Smooth muscle cell (in vitro differentiated cells): ENCODE measurements around the gene PDLIM3. TPM values are rescaled to one million over a fixed set of nuclear protein-coding genes. Genes with fewer than 3 reads are reported as not detected.

Experiments used
- DNase-seq: peaks from one replicate; lab custom pipeline; 2025; ENCODE audit not compliant: unreplicated experiment; lab: John Stamatoyannopoulos, UW
- H2AFZ ChIP-seq: fragments of 200-600 bp; sonication (generic); 2 replicates; pipeline ENCODE4 v1.6.0; 2016; ENCODE audit warnings: antibody characterized with exemption, low read depth, mild to moderate bottlenecking
- H3F3A ChIP-seq: fragments of 200-600 bp; sonication (generic); 2 replicates; pipeline ENCODE4 v1.6.0; 2017; ENCODE audit warnings: antibody characterized with exemption, low read depth
- H3K27ac ChIP-seq: fragments of 200-600 bp; sonication (generic); 2 replicates; pipeline ENCODE4 v1.5.1; 2016; ENCODE audit warnings: low read depth, mild to moderate bottlenecking
- H3K27me3 ChIP-seq: fragments of 200-600 bp; sonication (generic); 2 replicates; pipeline ENCODE4 v1.6.1; 2016; ENCODE audit warnings: low read depth, mild to moderate bottlenecking
- H3K36me3 ChIP-seq: fragments of 200-600 bp; sonication (generic); 2 replicates; pipeline ENCODE4 v1.5.1; 2016; ENCODE audit warnings: low read depth
- H3K4me1 ChIP-seq: fragments of 200-600 bp; sonication (generic); 2 replicates; pipeline ENCODE4 v1.5.1; 2016; ENCODE audit warnings: low read depth
- H3K4me2 ChIP-seq: fragments of 200-600 bp; sonication (generic); 2 replicates; pipeline ENCODE4 v1.6.0; 2016; ENCODE audit warnings: mild to moderate bottlenecking
- H3K4me3 ChIP-seq: fragments of 200-600 bp; sonication (generic); 2 replicates; pipeline ENCODE4 v1.5.1; 2016; ENCODE audit warnings: mild to moderate bottlenecking
- H3K79me2 ChIP-seq: fragments of 200-600 bp; sonication (generic); 2 replicates; pipeline ENCODE4 v1.6.0; 2016; ENCODE audit warnings: low read depth, mild to moderate bottlenecking
- H3K9ac ChIP-seq: fragments of 200-600 bp; sonication (generic); 2 replicates; pipeline ENCODE4 v1.6.0; 2016; ENCODE audit warnings: low read depth
- H3K9me3 ChIP-seq: fragments of 200-600 bp; sonication (generic); replicated peaks from 2 replicates; pipeline ENCODE4 v1.5.1; 2016; ENCODE audit warnings: low read depth
- H4K20me1 ChIP-seq: fragments of 200-600 bp; sonication (generic); 2 replicates; pipeline ENCODE4 v1.6.0; 2016; ENCODE audit warnings: low read depth
- WGBS: methylation state at CpG from one replicate; pipeline ENCODE4 v1.1.7; 2016; ENCODE audit warnings: low lambda C conversion rate; 5-methylcytosine and 5-hydroxymethylcytosine counted together
- polyA plus RNA-seq: library from polyadenylated mRNA; unstranded; fragments of >200 nt; fragmentation: Nextera tagmentation; extraction: Ambion mirVana; gene quantifications from 2 replicates; pipeline ENCODE4 v1.2.1, GENCODE V29; 2016
- total RNA-seq: library from RNA; depleted of rRNA; stranded (reverse); fragments of >200 nt; gene quantifications from 2 replicates; pipeline ENCODE4 v1.2.3, GENCODE V29; 2014
- TF ChIP-seq, protein P1 (sequence below): fragments of 200-600 bp; sonication (generic); IDR thresholded peaks from 2 replicates; pipeline ENCODE4 v1.5.1; 2017; ENCODE audit warnings: borderline replicate concordance, mild to moderate bottlenecking, antibody characterized with exemption; ENCODE audit not compliant: insufficient read depth, poor library complexity, severe bottlenecking

PDLIM3 gene
- total and polyA plus RNA-seq, 2 experiments from 2014 or later: 356 to 691 TPM

DNA sequence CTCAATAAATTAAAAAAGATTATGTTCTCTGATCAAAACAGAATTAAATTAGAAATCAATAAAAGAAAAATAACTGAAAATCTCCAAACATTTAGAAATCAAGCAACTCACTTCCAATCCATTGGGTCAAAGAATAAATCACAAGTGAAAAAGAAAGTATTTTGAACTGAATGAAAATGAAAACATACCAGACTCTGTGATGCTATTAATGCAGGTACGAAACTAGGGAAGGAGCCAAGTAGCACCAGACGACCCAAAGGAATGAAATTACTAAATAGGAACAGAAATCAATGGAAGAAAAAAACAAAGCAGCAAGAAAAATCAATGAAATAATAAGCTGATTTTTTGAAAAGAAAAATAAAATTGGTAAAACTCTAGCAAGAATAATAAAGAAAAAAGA, 79.2 kb downstream of the PDLIM3 start:
- Histone ChIP-seq H3K27ac (no peak overlapping the region), H3F3A (no peaks in the 10 kb centered on the region), H3K4me2 (no peak overlapping the region), H4K20me1 (no peaks in the 10 kb centered on the region), H3K4me1 (no peaks in the 10 kb centered on the region), H3K9ac (no peak overlapping the region), H3K36me3 (no peaks in the 10 kb centered on the region), H3K9me3 (no peaks in the 10 kb centered on the region), H3K27me3 (no peaks in the 10 kb centered on the region), H2AFZ (no peak overlapping the region), H3K79me2 (no peaks in the 10 kb centered on the region), H3K4me3 (no peak overlapping the region)
- DNase-seq: no peak
- TF ChIP-seq, protein P1, sequence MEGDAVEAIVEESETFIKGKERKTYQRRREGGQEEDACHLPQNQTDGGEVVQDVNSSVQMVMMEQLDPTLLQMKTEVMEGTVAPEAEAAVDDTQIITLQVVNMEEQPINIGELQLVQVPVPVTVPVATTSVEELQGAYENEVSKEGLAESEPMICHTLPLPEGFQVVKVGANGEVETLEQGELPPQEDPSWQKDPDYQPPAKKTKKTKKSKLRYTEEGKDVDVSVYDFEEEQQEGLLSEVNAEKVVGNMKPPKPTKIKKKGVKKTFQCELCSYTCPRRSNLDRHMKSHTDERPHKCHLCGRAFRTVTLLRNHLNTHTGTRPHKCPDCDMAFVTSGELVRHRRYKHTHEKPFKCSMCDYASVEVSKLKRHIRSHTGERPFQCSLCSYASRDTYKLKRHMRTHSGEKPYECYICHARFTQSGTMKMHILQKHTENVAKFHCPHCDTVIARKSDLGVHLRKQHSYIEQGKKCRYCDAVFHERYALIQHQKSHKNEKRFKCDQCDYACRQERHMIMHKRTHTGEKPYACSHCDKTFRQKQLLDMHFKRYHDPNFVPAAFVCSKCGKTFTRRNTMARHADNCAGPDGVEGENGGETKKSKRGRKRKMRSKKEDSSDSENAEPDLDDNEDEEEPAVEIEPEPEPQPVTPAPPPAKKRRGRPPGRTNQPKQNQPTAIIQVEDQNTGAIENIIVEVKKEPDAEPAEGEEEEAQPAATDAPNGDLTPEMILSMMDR: no peak
- 47% methylated on average over 2 of the region's 2 CpGs for WGBS

Other genes with a start within 250 kb of the PDLIM3 start
- 1.4 and 2.4 TPM in 2 replicates for gene LRP2BP, start 139.6 kb downstream of the PDLIM3 start, total RNA-seq
- gene LRP2BP, start 139.6 kb downstream of the PDLIM3 start, polyA plus RNA-seq: 0.48 and 1.3 TPM in 2 replicates
- 10.4 and 17.9 TPM in 2 replicates for gene ANKRD37, start 138.7 kb downstream of the PDLIM3 start, total RNA-seq
- gene ANKRD37, start 138.7 kb downstream of the PDLIM3 start, polyA plus RNA-seq: 15.5 and 19.8 TPM in 2 replicates
- gene UFSP2, start 109.5 kb downstream of the PDLIM3 start, total RNA-seq: 36.6 and 45.8 TPM in 2 replicates
- 49.7 and 65.0 TPM in 2 replicates for gene UFSP2, start 109.5 kb downstream of the PDLIM3 start, polyA plus RNA-seq
- gene CCDC110, start 63.8 kb downstream of the PDLIM3 start, total RNA-seq: 2.5 and 9.9 TPM in 2 replicates
- 0.92 and 2.3 TPM in 2 replicates for gene CCDC110, start 63.8 kb downstream of the PDLIM3 start, polyA plus RNA-seq